Esophagus muscularis mucosa (tissue), 4 donors: ENCODE data around the gene LMBRD1. TPM values are rescaled to one million over a fixed set of nuclear protein-coding genes. Genes with fewer than 3 reads are reported as not detected.

Experiments
- DNase-seq: peaks from one replicate; pipeline ENCODE4 v3.0.0-alpha.2; 2017; ENCODE audit errors: extremely low spot score
- H3K27ac ChIP-seq, 4 donors: fragments of 200-600 bp; sonication (generic); replicated peaks in 1 of 4; 1 replicate in 3 of 4; 2 replicates in 1 of 4; pipeline ENCODE4 v1.5.1; 2016 to 2019; ENCODE audit warnings: mild to moderate bottlenecking in 1 of 4
- H3K27me3 ChIP-seq, 4 donors: fragments of 200-600 bp; sonication (generic); one replicate each; pipeline versions ENCODE4 v1.5.1 to v1.6.0; 2016 to 2019
- H3K36me3 ChIP-seq, 4 donors: fragments of 200-600 bp; sonication (generic); one replicate each; pipeline ENCODE4 v1.5.1; 2016 to 2019
- H3K4me1 ChIP-seq, 4 donors: fragments of 200-600 bp; sonication (generic); one replicate each; pipeline ENCODE4 v1.5.1; 2016 to 2019
- H3K4me3 ChIP-seq, 4 donors: fragments of 200-600 bp; sonication (generic); 1 replicate in 2 of 4; 2 replicates in 2 of 4; pipeline ENCODE4 v1.5.1; 2016 to 2019; ENCODE audit warnings: mild to moderate bottlenecking in 4 of 4, moderate library complexity in 1 of 4
- H3K9me3 ChIP-seq, 4 donors: fragments of 200-600 bp; sonication (generic); 1 replicate in 3 of 4; 2 replicates in 1 of 4; pipeline ENCODE4 v1.5.1; 2016 to 2019
- CTCF ChIP-seq, 3 experiments: fragments of 200-600 bp in 2 of 3; fragments of 450-650 bp in 1 of 3; sonication (generic) in 2 of 3; IDR thresholded peaks; one replicate each; pipeline ENCODE4 v1.5.1; 2017 to 2019; ENCODE audit warnings: antibody characterized with exemption in 3 of 3, mild to moderate bottlenecking in 2 of 3, moderate library complexity in 1 of 3
- EP300 ChIP-seq: sonication (generic); formaldehyde crosslinking; IDR thresholded peaks from one replicate; pipeline ENCODE4 v1.6.1; 2017; ENCODE audit warnings: antibody characterized with exemption
- POLR2A ChIP-seq: fragments of 450-650 bp; IDR thresholded peaks from one replicate; pipeline ENCODE4 v1.6.1; 2017; ENCODE audit warnings: antibody characterized with exemption, moderate library complexity, mild to moderate bottlenecking, low read depth
- POLR2AphosphoS5 ChIP-seq, 2 donors: sonication (generic); formaldehyde crosslinking; IDR thresholded peaks; one replicate each; pipeline ENCODE4 v1.6.1; 2017; ENCODE audit warnings: antibody characterized with exemption in 2 of 2
- WGBS: methylation state at CpG from one replicate; pipeline ENCODE4 v1.1.5; 2018; 5-methylcytosine and 5-hydroxymethylcytosine counted together
- intact Hi-C: fragments of 100-400 bp; cut with DNase I; formaldehyde crosslinking; loops from one replicate; pipeline ENCODE4 v1.15.1; 2023
- total RNA-seq, 4 donors: library from RNA; depleted of rRNA; stranded (reverse); fragments of >200 nt; gene quantifications; one replicate each; pipeline versions ENCODE4 v1.1.0 to v1.2.1, GENCODE V29; 2016

LMBRD1 gene
- total RNA-seq, 4 donors from 2014 or later: 36.9 to 52.9 (median 49.5) TPM

- no peak for TF ChIP-seq EP300
- TF ChIP-seq POLR2A: no peak
- TF ChIP-seq POLR2AphosphoS5 (IDR thresholded peaks at IDR 0.05): no peak
- no peak for TF ChIP-seq CTCF (IDR thresholded peaks at IDR 0.05)
- Histone ChIP-seq H3K9me3 (no peaks in the 10 kb centered on the region), H3K4me3 (no peak overlapping the region), H3K27ac (peak overlapping the region in 1 of 4 donors; percentile 27), H3K27me3 (no peaks in the 10 kb centered on the region), H3K36me3 (no peaks in the 10 kb centered on the region), H3K4me1 (peaks cover 4 to 16% (median 11%) of the 10 kb centered on the region in 4 donors)
- intact Hi-C loops: no loop called here
- DNase-seq: no peak
- WGBS: 54% methylated on average over 1 of the region's 1 CpG
These were observed 38.6 kb downstream of the LMBRD1 start for GRCh38 chr6:69758214-69758613.

DNA sequence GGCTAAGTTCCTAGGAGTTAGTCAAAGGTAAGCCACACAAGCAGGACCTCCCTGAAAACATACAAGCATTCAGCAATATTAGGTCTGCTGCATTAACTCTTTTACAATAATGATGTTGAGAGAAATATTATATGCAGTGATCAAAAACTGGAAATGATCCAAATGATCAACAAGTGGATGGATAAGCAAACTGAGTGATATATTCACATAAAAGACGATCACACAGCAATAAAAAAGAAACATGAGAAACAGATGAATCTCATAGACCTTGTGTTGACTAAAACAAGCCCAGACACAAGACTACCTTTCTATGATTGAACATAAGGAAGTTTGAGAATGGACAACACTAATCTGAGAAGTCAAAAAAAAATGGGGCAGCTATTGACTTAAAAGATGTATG is 39.9 kb downstream of the LMBRD1 start:
- peaks cover 4 to 22% (median 13%) of the 10 kb centered on the region in 4 donors for H3K4me1 ChIP-seq
- no peak overlapping the region for H3K4me3 ChIP-seq
- H3K27me3 ChIP-seq: no peaks in the 10 kb centered on the region
- H3K36me3 ChIP-seq: no peaks in the 10 kb centered on the region
- TF ChIP-seq CTCF (IDR thresholded peaks at IDR 0.05): no peak
- TF ChIP-seq POLR2A: no peak
- TF ChIP-seq EP300: no peak
- no peak for TF ChIP-seq POLR2AphosphoS5 (IDR thresholded peaks at IDR 0.05)
- DNase-seq: no peak
- no peak overlapping the region for H3K27ac ChIP-seq
- WGBS: 86% methylated on average over 1 of the region's 1 CpG
- no peaks in the 10 kb centered on the region for H3K9me3 ChIP-seq
- intact Hi-C loops: no loop called here

- DNase-seq: no peak
- Histone ChIP-seq H3K27me3 (no peaks in the 10 kb centered on the region), H3K27ac (no peak overlapping the region), H3K36me3 (peaks cover 0 to 1% (median 0%) of the 10 kb centered on the region in 4 donors), H3K4me3 (no peak overlapping the region), H3K4me1 (peaks cover 4 to 22% (median 13%) of the 10 kb centered on the region in 4 donors), H3K9me3 (no peaks in the 10 kb centered on the region)
- TF ChIP-seq POLR2AphosphoS5 (IDR thresholded peaks at IDR 0.05) (no peak), CTCF (IDR thresholded peaks at IDR 0.05) (no peak), EP300 (no peak), POLR2A (no peak)
- intact Hi-C loops: no loop called here
These were observed 40.4 kb downstream of the LMBRD1 start for GRCh38 chr6:69756366-69756765.

DNA sequence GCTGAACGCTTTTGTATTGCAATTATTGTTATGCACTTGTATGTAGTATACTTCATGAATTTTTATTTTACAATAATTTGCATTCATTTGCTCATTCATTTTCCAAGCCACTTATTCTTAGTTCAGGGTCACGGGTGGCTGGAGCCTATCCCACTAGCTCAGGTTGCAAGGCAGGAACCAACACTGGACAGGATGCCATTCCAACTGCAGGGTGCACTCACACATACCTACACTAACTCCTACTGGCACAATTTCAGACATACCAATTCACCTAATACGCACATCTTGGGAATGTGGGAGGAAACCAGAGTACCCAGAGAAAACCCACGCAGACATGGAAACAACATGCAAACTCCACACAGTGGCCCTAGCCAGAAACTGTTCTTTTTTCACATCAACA is 61.8 kb downstream of the LMBRD1 start:
- no peak for DNase-seq
- no peak for TF ChIP-seq POLR2AphosphoS5 (IDR thresholded peaks at IDR 0.05)
- no peak for TF ChIP-seq CTCF (IDR thresholded peaks at IDR 0.05)
- TF ChIP-seq EP300: no peak
- no peak for TF ChIP-seq POLR2A
- Histone ChIP-seq H3K4me1 (peaks cover 0 to 6% (median 1%) of the 10 kb centered on the region in 4 donors), H3K36me3 (peaks cover 0 to 5% (median 0%) of the 10 kb centered on the region in 4 donors), H3K9me3 (no peaks in the 10 kb centered on the region), H3K27me3 (no peaks in the 10 kb centered on the region), H3K4me3 (no peak overlapping the region), H3K27ac (no peak overlapping the region)
- intact Hi-C loops: loop anchor here (10.0 kb wide), 1 partner anchor 130 kb away; the partner anchor contains the start of gene COL19A1
- 95% methylated on average over 4 of the region's 4 CpGs for WGBS

DNA sequence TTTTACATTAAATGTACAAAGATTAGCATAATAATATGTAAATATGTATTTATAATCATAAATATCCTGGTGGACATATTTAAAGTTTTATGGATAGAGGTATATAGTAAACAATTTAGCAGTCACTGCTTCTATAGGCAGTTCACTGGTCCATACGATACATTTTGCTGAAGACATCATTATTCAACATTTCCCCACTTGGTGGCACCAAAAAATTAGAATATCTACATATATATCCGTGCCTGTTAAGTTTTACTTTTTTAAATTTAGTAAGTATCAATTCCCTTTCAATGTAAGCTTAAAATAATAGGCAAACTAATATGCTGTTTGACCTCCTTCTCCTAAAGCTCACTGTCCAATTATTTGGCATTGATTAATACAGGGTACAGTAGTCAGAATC is 64.2 kb downstream of the LMBRD1 start:
- 29% methylated on average over 2 of the region's 2 CpGs for WGBS
- no peak for DNase-seq
- Histone ChIP-seq H3K36me3 (no peaks in the 10 kb centered on the region), H3K4me1 (peaks cover 0 to 13% (median 6%) of the 10 kb centered on the region in 4 donors), H3K27me3 (no peaks in the 10 kb centered on the region), H3K9me3 (no peaks in the 10 kb centered on the region), H3K27ac (no peak overlapping the region), H3K4me3 (no peak overlapping the region)
- intact Hi-C loops: loop anchor here (5.0 to 10.0 kb wide), 2 partner anchors 65 to 132 kb away; partner anchors contain the start of genes COL19A1 and LMBRD1
- TF ChIP-seq POLR2A: no peak
- peak in 2 of 3 experiments; percentile 26 to 31 for TF ChIP-seq CTCF (IDR thresholded peaks at IDR 0.05)
- no peak for TF ChIP-seq EP300
- TF ChIP-seq POLR2AphosphoS5 (IDR thresholded peaks at IDR 0.05): no peak
